Caco-2 (cell line): ENCODE results near the gene HRK. TPM values are rescaled to one million over a fixed set of nuclear protein-coding genes. Genes with fewer than 3 reads are reported as not detected.

Experiments used
- BruUV-seq: library from RNA; stranded (reverse); fragments of 400-500 nt; replicated peaks from 2 replicates; lab custom pipeline; 2021; lab: Mats Ljungman, UMichigan
- CTCF ChIA-PET: fragments of 300-600 bp; sonication (Branson Sonifier 250); formaldehyde crosslinking; loops from one replicate; lab custom pipeline; 2022; ENCODE audit warnings: antibody characterized with exemption; lab: Charles Lee
- POLR2A ChIA-PET: fragments of 300-600 bp; sonication (Branson Sonifier 250); formaldehyde crosslinking; loops from one replicate; lab custom pipeline; 2022; ENCODE audit warnings: antibody characterized with exemption; lab: Charles Lee
- DNase-seq, 2 experiments: peaks; one replicate each; pipeline versions ENCODE4 v3.0.0 to v3.0.0-alpha.2; 2020 to 2022
- H3K27me3 ChIP-seq: replicated peaks from 2 replicates; pipeline ENCODE4 v1.6.0; 2011; ENCODE audit warnings: low read length; ENCODE audit not compliant: control insufficient read depth, insufficient read depth
- H3K36me3 ChIP-seq: 2 replicates; pipeline ENCODE4 v1.5.1; 2011; ENCODE audit warnings: low read length; ENCODE audit not compliant: control insufficient read depth, insufficient read depth
- H3K4me1 ChIP-seq: fragments of 250-450 bp; sonication (Bioruptor Pico); 2 replicates; pipeline ENCODE4 v1.5.1; 2020; ENCODE audit warnings: mild to moderate bottlenecking
- H3K4me3 ChIP-seq: 2 replicates; pipeline ENCODE4 v1.5.1; 2011; ENCODE audit warnings: low read depth, mild to moderate bottlenecking, control low read depth, low read length
- H3K9me3 ChIP-seq: fragments of 250-450 bp; sonication (Bioruptor Pico); 2 replicates; pipeline ENCODE4 v1.5.1; 2020; ENCODE audit warnings: mild to moderate bottlenecking, moderate library complexity
- H3K27ac Mint-ChIP-seq: one replicate; pipeline ENCODE4 v1.8.0; 2022; ENCODE audit warnings: mixed read lengths; ENCODE audit not compliant: unreplicated experiment
- H3K27me3 Mint-ChIP-seq: one replicate; pipeline ENCODE4 v1.8.0; 2022; ENCODE audit warnings: mixed read lengths; ENCODE audit not compliant: insufficient read depth, unreplicated experiment
- H3K36me3 Mint-ChIP-seq: one replicate; pipeline ENCODE4 v1.8.0; 2022; ENCODE audit warnings: mild to moderate bottlenecking, mixed read lengths; ENCODE audit not compliant: insufficient read depth, unreplicated experiment
- H3K4me1 Mint-ChIP-seq: one replicate; pipeline ENCODE4 v1.8.0; 2022; ENCODE audit warnings: low read depth, mixed read lengths; ENCODE audit not compliant: unreplicated experiment
- H3K4me3 Mint-ChIP-seq: one replicate; pipeline ENCODE4 v1.8.0; 2022; ENCODE audit warnings: mild to moderate bottlenecking, moderate library complexity, mixed read lengths; ENCODE audit not compliant: unreplicated experiment
- H3K9me3 Mint-ChIP-seq: one replicate; pipeline ENCODE4 v1.8.0; 2022; ENCODE audit warnings: mixed read lengths; ENCODE audit not compliant: unreplicated experiment
- CTCF ChIP-seq, 2 experiments: fragments of 200-600 bp in 1 of 2; IDR thresholded peaks; 1 replicate in 1 of 2; 2 replicates in 1 of 2; pipeline versions ENCODE4 v1.5.1 to v1.8.0; 2011 to 2022; ENCODE audit warnings: antibody characterized with exemption in 1 of 2, control low read depth in 1 of 2, inconsistent platforms in 1 of 2, low read depth in 1 of 2, low read length in 1 of 2, mild to moderate bottlenecking in 1 of 2, moderate library complexity in 1 of 2; ENCODE audit not compliant: insufficient read depth in 1 of 2, severe bottlenecking in 1 of 2, unreplicated experiment in 1 of 2
- intact Hi-C: fragments of 100-400 bp; cut with micrococcal nuclease; formaldehyde crosslinking; loops from one replicate; pipeline ENCODE4 v1.10.0; 2022; ENCODE audit not compliant: unreplicated experiment
- total RNA-seq: library from RNA; stranded (reverse); gene quantifications from 2 replicates; pipeline ENCODE4 v1.2.3, GENCODE V29; 2022

Gene HRK
- total RNA-seq, 1 experiment from 2014 or later: 0.61 TPM

DNA sequence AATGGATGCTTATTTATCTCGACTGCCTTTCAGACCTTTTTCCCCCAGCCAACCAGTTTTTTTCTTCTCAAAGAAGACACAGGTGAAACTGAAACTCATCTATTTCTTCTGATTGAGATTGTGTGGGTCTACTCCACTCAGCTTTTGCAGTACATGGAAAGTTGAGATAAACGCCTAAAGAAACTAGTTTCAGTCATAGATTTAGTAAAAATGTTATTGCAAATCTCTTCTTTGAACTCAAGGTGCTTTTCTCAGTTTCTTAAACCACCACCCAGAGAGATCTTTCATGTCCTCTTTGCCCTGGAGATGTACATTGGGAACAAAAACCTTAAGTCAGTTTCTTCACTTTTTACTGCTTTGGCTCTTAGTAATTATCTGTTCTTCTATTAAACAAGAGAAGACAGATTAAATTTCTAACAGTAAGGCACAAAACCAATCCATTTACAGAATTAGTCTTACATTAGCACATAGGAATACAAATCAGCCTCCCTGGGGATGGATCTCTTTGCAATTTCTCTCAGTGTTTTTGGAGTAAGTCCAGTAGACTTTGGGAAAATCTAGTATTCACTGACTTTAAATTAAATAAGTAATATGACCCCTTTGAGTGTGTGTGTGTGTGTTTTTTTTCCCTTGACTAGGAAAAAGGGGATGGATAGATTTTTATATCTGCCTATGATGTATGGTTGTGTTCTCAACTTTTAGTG lies 41.1 kb upstream of the HRK start:
- intact Hi-C loops: no loop called here
- H3K9me3 ChIP-seq: no peaks in the 10 kb centered on the region; the same call in 1 of the 2 replicates
- peaks cover 21% of the 10 kb centered on the region for H3K4me1 Mint-ChIP-seq
- no peaks in the 10 kb centered on the region for H3K27me3 ChIP-seq
- BruUV-seq: no TSS peak
- DNase-seq: no peak
- no peaks in the 10 kb centered on the region for H3K27me3 Mint-ChIP-seq
- no peaks in the 10 kb centered on the region for H3K36me3 ChIP-seq
- peaks cover 32% of the 10 kb centered on the region for H3K4me1 ChIP-seq
- H3K9me3 Mint-ChIP-seq: no peaks in the 10 kb centered on the region
- no peak overlapping the region for H3K27ac Mint-ChIP-seq
- TF ChIP-seq CTCF (IDR thresholded peaks at IDR 0.05; ENCODE audit: insufficient read depth in 1 of 2, low read depth in 1 of 2, low read length in 1 of 2, severe bottlenecking in 1 of 2, unreplicated experiment in 1 of 2): no peak
- ChIA-PET CTCF (no interaction called here), POLR2A (no interaction called here)
- peaks cover 1% of the 10 kb centered on the region for H3K36me3 Mint-ChIP-seq
- no peak overlapping the region for H3K4me3 ChIP-seq
- H3K4me3 Mint-ChIP-seq: no peak overlapping the region

- no peak for DNase-seq
- ChIA-PET CTCF (no interaction called here), POLR2A (no interaction called here)
- Mint-ChIP-seq H3K9me3 (no peaks in the 10 kb centered on the region), H3K27ac (no peak overlapping the region), H3K4me1 (peaks cover 34% of the 10 kb centered on the region), H3K4me3 (no peak overlapping the region), H3K36me3 (peaks cover 11% of the 10 kb centered on the region), H3K27me3 (no peaks in the 10 kb centered on the region)
- no TSS peak for BruUV-seq
- H3K9me3 ChIP-seq: no peaks in the 10 kb centered on the region; the same call in 1 of the 2 replicates
- TF ChIP-seq CTCF (IDR thresholded peaks at IDR 0.05; ENCODE audit: insufficient read depth in 1 of 2, low read depth in 1 of 2, low read length in 1 of 2, severe bottlenecking in 1 of 2, unreplicated experiment in 1 of 2): no peak
- no peak overlapping the region for H3K4me3 ChIP-seq
- peaks cover 44% of the 10 kb centered on the region for H3K4me1 ChIP-seq
- intact Hi-C loops: no loop called here
- H3K27me3 ChIP-seq: no peaks in the 10 kb centered on the region
- no peaks in the 10 kb centered on the region for H3K36me3 ChIP-seq
These were observed 39.7 kb upstream of the HRK start for GRCh38 chr12:116920939-116921338.

- Histone ChIP-seq H3K9me3 (no peaks in the 10 kb centered on the region; the same call in 1 of the 2 replicates), H3K36me3 (no peaks in the 10 kb centered on the region), H3K4me3 (no peak overlapping the region), H3K27me3 (no peaks in the 10 kb centered on the region), H3K4me1 (peaks cover 54% of the 10 kb centered on the region)
- Mint-ChIP-seq H3K4me3 (no peak overlapping the region), H3K27me3 (no peaks in the 10 kb centered on the region), H3K4me1 (peaks cover 40% of the 10 kb centered on the region), H3K9me3 (no peaks in the 10 kb centered on the region), H3K27ac (peak overlapping the region; percentile 2), H3K36me3 (peaks cover 20% of the 10 kb centered on the region)
- TF ChIP-seq CTCF (IDR thresholded peaks at IDR 0.05; ENCODE audit: insufficient read depth in 1 of 2, low read depth in 1 of 2, low read length in 1 of 2, severe bottlenecking in 1 of 2, unreplicated experiment in 1 of 2): no peak
- no TSS peak for BruUV-seq
- ChIA-PET POLR2A (no interaction called here), CTCF (interaction anchor here (0.7 kb wide), 1 partner anchor 866 kb away, joined by 3 read pairs; no protein-coding TSS in a partner anchor)
- no peak for DNase-seq
- intact Hi-C loops: no loop called here
These were observed 38.7 kb upstream of the HRK start for GRCh38 chr12:116919706-116920485.
